GM18858 (cell line): ENCODE results near the gene FN3KRP.

Experiments
- ATAC-seq: cut with Tn5 transposase; IDR thresholded peaks from one replicate; pipeline ENCODE4 v1.9.1; 2021; ENCODE audit not compliant: unreplicated experiment

Gene FN3KRP

DNA sequence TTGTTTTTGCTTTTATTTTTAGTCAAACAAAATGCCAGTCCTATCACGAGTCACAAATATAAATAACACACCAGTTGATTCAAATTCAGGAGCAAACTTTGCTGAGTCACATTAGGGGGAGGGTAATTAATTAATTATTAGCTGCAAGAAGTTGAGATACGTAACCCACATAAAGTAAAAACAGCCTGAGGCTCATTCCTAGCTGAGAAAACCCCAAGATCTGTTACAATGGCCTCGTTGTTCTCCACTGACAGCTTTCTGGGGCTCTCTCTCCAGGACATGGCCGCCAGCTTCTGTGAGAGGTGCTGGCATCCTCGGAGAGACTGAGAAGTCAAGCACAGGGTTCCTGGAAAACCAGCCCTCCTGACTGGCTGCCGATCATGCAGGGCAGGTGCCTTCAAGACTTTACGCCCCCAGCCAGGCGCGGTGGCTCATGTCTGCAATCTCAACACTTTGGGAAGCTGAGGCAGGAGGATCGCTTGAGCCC lies 29.1 kb upstream of the FN3KRP start:
- ATAC-seq: no peak

DNA sequence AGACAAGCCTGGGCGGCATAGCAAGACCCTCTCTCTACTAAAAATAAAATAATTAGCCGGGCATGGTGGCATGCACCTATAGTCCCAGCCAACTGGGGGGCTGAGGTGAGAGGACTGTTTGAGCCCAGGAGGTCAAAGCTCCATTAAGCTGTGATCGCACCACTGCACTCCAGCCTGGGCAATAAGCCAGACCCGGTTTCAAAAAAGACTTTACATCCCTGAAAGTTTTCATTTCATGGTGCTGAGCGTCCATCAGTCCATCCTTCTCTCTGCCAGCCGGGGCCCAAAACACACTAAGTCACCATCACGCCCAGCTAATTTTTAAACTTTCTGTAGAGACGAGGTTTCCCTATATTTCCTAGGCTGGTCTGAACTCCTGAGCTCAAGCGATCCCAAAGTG lies 28.6 kb upstream of the FN3KRP start:
- ATAC-seq: no peak

DNA sequence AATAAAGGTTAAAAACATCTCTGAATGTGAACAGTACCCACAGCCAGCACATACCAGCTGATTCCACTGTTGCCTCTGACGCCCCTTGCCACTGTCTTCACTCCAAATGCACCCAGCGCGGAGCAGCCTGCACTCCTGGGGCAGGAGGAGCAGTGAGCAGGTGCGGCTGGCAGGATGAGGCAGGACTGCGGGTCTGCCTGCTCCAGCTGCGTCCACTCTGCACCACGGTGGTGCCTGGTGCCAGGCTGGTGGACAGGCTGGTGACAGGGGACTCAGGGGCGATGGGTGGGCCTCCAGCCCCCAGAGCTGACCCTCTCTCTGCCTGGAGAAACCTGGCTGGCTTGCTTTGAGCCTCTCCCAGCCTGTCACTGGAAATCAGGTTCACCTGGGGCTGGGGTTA lies 27.4 kb upstream of the FN3KRP start:
- no peak for ATAC-seq

DNA sequence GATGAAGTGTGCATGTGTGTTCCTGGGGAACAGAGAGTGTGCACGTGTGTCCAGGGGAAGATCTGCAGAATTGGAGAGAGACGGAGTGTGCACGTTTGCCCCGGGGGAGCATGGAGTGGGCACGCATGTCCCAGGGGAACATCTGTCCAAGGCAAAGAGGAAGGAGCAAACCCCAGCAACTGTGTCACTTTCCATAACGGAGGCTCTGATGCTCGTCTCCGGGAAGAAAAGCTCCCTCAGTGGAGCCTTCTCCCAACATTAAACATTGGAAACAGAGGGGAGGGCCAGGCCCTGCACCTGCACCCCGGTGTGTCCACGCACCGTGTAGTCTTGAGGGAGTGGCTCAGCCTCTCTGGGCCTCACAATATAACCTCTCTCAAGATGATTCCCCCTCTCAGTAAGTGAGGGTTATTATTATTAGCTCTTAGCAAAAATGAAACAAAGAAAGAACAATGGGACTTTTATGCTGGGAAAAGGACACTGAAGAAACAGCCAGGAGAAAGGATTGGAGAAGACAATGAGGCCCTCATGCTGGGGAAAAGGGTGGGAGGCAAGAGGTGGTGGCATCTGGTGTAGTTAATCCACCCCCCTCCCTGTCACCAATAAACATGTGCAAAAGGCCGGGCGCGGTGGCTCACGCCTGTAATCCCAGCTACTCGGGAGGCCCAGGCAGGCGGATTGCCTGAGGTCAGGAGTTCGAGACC lies 25.6 kb upstream of the FN3KRP start:
- no peak for ATAC-seq

DNA sequence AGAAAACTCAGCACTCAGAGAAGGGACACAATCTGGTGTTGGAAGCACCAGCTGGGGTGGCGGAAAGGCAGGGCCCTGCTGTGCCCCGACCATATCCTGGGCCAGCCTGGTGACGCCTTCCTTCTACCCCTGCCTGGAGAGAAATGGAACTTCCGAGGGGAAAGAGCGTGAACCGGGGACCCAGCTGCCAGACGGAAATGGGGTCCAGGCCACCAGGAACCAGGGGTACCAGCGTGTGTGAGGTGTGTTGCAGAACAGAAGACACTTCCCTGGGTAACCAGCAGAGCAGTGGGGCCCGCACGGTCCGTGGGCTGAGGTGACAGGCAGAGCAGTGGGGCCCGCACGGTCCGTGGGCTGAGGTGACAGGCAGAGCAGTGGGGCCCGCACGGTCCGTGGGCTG lies 24.8 kb upstream of the FN3KRP start:
- ATAC-seq: no peak

DNA sequence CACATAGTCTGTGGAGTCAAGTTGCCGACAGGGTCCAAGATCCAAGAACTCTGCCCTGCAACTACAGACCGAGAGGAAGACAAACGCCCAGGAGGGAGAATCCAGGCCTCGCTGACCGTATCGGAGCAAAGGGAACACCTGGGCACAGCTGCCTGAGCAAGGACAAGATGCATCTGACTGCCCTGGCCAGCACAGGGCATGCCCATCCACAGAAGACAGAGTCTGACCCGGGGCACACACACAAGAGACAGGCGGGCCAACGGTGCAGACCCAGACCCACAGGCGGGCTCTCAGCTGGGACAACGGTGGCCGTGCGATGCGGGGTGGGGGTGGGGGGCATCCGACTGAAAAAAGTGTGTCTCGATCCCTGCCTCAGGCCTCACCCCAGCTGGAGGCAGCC lies 24.2 kb upstream of the FN3KRP start:
- ATAC-seq: no peak

DNA sequence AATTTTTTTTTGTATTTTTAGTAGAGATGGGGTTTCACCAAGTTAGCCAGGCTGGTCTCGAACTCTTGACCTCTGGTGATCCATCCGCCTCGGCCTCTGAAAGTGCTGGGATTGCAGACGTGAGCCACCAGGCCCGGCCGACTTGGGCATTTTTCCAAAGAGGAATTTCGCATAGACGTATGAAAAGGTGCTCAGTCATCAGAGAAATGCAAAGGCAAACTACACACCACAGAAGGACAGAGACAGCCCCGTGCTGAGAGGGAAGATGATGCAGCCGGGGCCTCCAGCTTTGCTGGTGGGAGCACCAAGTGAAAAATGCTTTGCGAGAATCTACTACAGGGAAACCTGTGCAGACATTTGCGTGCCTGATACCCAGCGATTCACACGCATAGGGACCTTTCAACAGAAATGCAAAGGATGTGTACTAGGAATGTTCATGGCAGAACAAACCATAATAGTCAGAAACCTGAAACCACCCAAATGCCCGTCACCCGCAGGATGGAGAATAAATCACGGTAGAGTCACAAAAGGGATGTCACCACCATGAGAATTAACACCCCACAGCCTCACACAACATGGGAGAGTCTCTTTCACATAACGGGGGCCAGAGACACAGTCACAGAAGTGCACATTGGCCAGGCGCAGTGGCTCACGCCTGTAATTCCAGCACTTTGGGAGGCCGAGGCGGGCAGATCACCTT lies 23.2 kb upstream of the FN3KRP start:
- ATAC-seq: no peak

DNA sequence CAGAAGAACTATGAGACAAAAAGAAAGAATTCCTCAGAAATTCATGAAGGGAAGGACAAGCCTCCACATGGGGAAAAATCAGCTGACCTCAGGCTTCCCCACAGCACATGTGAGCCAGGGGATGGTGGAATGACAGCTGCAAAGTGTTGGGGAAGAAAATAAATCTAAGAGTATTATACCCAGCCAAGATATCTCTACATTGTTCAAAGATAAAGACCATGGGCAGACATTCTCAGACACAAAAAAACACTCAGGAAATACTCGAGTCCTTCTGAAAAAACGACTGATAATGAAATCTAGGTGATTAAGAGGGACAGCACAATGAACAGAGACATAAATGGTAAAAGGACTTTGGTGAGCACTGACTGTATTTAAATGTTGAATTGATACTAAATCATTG lies 21.9 kb upstream of the FN3KRP start:
- ATAC-seq: no peak

DNA sequence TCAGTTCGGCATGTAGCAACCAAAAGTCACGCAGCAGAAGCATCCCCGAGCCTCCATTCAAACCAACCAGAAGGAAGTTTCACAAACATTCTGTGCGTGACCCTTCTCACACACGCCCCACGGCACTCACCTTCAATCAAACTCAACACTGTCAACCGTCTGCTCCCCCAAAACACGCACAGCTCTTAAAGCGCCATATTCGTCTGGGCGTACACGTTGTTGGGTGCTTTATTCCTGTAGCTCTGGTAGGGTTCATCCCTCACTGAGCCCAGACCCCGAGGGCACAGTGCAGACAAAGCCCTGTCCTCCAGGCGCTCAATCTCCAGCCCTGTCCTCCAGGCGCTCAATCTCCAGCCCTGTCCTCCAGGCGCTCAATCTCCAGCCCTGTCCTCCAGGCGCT lies 20.2 kb upstream of the FN3KRP start:
- no peak for ATAC-seq

DNA sequence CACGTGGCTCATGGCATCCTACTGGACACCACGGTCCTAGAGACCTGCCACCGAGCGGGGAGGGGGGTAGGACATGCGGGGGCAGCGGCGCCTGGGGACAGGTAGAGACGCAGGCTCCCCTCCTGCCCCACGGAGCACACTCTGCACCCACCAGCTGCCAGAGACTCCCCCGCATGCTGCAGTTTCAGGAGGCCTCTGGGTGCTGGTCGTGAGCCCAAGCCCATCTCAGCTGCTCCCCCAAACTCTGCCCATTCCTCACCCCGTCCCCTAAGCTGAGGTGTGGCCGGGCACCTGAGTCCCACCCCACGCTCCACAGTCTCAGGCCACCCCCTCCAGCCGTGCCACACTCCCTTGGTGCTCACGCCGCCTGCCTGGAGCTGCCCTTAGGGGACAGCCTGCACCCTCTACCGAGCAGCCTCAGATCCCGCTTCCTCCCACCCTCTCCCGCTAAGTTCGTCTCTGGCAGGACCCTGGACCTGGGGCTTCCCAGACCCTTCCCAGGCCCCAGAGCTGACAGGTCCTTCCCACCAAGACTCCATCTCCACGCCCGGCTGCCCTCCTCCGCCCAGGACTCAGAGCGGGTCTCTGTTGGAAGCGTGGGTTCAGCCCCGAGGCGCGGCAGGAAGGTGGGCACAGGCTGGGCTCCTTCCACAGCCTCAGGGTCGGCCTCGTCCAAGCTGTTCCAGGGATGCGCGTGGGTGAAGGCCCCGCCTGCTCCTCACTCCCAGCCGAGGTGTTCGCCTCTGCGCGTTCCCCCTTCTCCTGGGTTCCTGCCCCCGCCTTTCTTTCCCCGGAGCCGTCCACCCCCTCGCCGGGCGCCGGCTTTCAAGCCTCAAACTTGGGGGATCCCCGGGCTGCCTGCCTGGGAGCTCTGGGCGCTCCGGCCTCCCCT lies 19.3 kb upstream of the FN3KRP start:
- no peak for ATAC-seq

DNA sequence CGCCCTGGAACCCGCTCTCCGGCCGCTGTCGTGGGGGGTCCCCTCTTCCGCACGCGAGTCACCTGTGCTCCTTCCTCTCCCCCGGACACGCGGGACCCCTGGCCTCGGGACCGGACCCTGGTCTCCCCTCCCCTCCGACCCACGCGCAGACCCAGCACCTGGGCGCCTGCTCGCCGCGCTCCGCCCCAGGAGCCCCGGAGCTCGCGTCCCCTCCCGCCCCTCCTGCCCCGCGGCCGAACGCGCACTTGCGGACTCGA lies 18.8 kb upstream of the FN3KRP start:
- no peak for ATAC-seq

DNA sequence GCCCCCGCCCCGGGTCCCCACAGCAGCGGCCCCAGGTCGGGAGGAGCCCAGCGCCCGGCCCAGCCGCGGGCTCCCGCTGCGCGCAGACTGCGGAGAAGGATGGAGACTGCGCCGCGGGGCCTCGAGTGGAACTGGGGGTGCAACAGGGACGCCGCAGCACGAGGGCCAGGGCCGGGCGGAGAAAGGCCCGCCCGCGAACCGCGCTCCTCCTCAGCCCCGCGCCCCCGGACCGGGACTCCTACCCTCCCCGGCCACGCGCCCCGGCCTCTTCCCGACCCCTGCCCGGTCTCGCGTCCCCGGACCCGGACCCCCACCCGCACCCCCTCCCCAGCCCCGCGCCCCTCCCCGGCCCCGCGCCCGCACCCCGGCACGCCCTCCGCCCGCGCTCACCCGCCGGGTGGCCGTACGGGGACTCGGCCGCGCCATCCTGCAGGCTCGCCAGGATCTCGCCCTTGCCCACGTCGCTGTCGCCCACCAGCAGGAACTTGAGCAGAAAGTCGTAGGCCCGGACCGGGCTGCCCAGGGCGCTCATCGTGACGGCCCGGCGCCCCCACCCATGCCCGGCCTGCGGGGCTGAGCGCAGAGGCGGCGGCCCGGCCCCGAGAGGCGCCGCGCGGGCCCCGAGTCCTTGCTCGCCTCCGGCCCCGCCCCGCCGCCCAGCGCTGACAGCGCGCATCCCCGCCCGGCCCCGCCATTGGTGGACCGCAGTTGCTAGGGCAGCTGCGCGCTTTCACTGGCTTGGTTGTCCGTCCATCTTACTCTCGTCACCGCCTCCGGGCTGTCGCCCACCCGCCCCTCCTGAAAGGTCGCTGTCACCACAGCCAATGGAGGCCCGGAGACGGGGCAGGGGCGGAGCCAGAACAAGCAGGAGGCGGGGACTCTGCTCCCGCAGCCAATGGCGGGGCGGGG lies 18.2 kb upstream of the FN3KRP start, which contains the start of gene RAB40B:
Gene RAB40B, minus strand, starts transcription at position 634 of the 909 bp plus-strand sequence. Its CDS starts 102 bp downstream, at position 532.
- ATAC-seq: peak; percentile 93

DNA sequence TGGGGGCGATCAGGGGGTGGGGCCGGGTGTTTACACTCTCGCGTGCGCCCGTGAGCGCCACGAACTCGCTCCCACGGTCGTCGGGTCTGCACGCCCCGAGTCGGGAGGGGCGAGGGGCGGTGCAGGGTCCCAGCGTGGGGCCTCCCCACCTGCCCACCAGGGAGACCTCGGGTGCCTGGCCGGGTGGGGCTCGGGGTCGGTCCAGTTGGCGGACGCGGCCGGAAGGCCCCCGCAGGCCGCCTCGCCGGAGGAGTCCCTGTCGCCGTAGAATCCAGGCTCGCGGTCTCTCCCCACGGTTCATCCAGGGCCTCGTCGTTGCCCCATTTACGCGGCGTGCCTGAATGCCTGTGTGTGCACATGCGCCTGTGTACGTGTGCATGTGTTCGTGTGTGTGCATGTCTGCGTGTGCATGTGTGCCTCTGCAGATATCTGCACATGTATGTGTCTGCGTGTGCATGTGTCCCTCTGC lies 17.5 kb upstream of the FN3KRP start:
- peak; percentile 14 for ATAC-seq

DNA sequence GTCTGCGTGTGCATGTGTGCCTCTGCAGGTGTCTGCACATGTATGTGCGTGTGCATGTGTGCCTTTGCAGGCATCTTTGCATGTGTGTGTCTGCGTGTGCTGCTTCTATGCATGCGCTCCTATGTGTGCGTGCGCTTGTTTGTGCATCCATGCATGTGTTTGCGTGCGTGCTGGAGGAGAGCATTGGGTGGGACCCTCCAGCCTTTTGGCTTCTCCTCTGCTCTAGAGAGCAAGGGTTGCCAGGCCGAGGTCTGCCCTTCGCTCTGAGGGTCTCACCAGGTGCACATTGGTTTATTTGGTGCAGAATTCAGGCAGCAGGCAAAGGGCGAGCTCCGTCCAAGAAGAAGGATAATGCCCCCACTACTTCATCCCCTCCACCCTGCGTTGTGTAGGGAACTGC lies 17.0 kb upstream of the FN3KRP start:
- ATAC-seq: no peak

DNA sequence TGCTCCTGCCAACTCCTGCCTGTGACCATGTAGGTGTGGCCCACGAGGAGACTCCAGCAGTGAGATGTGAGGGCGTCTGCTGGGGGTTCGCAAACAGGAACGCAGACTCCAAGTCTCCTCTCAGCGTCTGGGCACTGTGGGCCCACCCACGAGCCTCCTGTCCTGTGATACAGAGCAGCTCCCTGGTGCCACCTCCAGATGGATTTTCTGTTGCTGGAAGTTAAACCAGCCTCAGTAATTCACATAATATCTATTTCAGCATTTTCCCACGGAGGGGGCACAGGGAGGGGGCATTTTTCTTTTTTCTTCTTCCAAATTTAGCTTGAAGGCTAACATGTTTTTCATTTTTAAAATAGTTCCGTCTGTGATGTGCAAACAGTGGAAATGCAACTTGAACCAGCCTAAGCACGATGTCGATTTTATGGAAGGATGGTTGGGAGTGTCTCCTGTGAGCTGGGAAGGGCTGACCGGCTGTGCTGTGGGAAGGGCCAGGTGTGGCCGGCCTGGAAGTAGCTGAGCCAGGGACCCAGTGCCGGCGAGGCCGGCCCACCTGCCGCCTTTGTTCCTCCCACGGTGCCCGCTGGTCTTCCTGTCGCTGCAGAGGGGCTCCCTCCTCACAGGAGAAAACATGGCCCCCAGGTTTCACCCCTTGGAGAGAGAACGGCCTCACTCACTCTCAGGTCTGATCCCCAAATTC lies 14.1 kb upstream of the FN3KRP start:
- no peak for ATAC-seq

DNA sequence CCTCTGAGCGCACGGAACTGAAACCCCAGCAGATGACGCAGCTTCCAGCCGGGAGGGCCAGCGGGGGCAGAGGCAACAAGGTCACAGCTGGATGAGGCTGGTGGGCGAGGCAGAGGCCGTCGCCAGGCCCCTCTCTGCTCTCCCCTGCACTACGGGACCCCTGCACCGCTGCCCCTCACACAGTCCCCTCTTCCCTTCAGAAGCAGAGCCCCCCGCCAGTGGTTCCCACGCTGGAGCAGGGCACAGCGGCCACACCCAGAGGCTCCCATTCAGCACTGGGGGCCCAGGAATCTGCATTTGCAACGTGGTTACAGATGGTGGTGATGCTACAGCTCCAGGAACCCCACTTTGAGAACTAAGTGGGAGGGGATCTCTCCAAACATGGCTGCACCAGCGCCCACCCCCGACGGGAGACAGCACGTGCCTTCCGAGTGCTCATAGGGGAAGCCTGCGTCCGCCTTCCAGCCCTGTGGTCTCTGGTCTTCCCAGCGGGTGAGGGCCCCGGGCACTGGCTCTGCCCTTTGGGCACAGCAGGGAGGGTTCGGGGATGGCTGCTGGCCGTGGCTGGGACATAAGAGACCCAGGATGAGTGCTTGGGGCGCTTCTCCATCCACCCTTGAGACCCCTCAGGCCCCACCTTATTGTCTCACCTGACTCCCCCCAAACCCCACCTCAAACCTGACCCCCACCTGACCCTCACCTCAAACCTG lies 13.3 kb upstream of the FN3KRP start:
- ATAC-seq: no peak

DNA sequence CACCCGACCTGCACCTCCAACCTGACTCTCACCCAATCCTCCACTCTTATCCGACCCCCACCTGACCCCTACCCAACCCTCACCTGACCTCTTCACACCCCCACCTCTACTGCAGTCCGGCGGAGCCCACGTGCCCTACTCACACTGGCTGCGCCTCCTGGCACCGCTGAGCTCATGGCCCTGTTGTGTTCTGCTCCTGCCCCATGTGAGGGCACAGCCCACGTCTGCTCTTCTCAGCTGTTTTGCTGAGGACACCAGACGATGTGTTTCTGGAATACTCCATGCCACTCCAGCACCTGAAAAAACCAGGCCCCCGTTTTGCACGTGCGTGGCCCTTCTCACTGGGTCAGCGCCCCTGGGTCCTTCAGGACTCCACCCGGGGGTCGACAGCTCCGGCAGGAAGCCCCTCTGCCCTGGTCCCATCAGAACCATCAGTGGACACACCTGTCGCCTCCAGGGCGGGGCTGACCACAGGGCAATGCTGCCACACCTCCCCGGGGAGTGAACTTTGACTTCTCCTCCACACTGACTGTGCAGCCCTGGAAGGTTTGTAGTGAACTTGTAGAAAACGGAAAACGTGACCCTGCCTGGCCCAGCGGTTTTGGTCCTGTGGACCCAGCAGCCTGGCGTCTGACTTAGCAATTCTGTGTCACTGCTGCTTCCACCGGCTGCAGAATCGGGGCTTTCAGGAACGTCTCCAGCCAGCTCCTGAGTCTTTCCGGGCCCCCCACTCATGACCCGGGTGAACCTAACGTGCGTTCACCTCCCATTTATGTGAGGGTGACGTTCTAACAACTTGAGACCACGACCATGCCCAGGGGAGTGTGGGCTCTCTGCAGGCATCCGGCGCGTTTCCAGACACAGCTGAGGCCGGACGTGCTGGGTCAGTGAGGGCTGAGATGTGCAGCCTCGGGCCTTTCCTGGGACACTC lies 12.3 kb upstream of the FN3KRP start:
- no peak for ATAC-seq

DNA sequence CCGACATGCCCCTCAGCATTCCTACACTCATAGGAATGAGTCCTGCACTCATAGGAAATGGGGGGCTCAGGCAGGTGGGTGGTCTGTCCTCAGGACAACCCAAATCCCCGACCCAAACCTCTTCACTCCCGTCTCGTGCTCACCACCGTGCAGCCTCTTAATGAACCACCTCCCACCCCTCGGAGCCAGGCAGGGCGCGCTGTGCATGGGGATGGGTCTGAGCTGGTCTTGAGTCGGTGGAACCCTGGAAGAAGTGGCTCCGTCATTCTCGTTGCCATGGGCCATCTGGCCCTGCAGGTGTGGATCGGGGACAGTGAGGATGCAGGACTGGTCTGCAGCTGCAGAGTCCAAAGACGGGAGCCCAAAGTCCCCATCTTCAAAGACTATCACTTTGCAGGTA lies 11.6 kb upstream of the FN3KRP start:
- ATAC-seq: no peak
